Chondrocyte (in vitro differentiated cells): Measurements from ENCODE around the gene TMEM170A. TPM values are rescaled to one million over a fixed set of nuclear protein-coding genes. Genes with fewer than 3 reads are reported as not detected.

Source experiments
- DNase-seq: peaks from one replicate; pipeline ENCODE4 v3.0.0; 2021; ENCODE audit warnings: mixed read lengths, low spot score
- H3K27ac Mint-ChIP-seq: one replicate; pipeline ENCODE4 v1.8.0; 2021; ENCODE audit warnings: mild to moderate bottlenecking, moderate library complexity, mixed read lengths; ENCODE audit not compliant: unreplicated experiment
- H3K27me3 Mint-ChIP-seq: 2 replicates; pipeline ENCODE4 v1.8.0; 2021; ENCODE audit warnings: low read depth, mixed read lengths
- H3K36me3 Mint-ChIP-seq: 2 replicates; pipeline ENCODE4 v1.8.0; 2021; ENCODE audit warnings: low read depth, mixed read lengths
- H3K4me1 Mint-ChIP-seq: 2 replicates; pipeline ENCODE4 v1.8.0; 2021; ENCODE audit warnings: low read depth, mild to moderate bottlenecking, mixed read lengths
- H3K4me3 Mint-ChIP-seq: one replicate; pipeline ENCODE4 v1.8.0; 2021; ENCODE audit warnings: mild to moderate bottlenecking, moderate library complexity, mixed read lengths; ENCODE audit not compliant: unreplicated experiment
- H3K9me3 Mint-ChIP-seq: 2 replicates; pipeline ENCODE4 v1.8.0; 2021; ENCODE audit warnings: low read depth, mixed read lengths
- CTCF ChIP-seq: fragments of 200-600 bp; sonication (generic); IDR thresholded peaks from 2 replicates; pipeline ENCODE4 v1.5.0; 2021; ENCODE audit warnings: antibody characterized with exemption, mild to moderate bottlenecking, moderate library complexity
- total RNA-seq: library from RNA; stranded (reverse); gene quantifications from 3 replicates; pipeline ENCODE4 v1.2.1, GENCODE V29; 2021

TMEM170A gene
- total RNA-seq, 1 donor from 2014 or later = 13.4 TPM

GRCh38 chr16:75402159-75402820 is 62.2 kb downstream of the TMEM170A start:
- TF ChIP-seq CTCF = no peak
- H3K4me3 Mint-ChIP-seq = no peak overlapping the region
- peaks cover 3% of the 10 kb centered on the region for H3K36me3 Mint-ChIP-seq
- H3K27me3 Mint-ChIP-seq = no peaks in the 10 kb centered on the region
- peaks cover 35% of the 10 kb centered on the region for H3K4me1 Mint-ChIP-seq
- H3K27ac Mint-ChIP-seq = peak overlapping the region; percentile 97
- no peaks in the 10 kb centered on the region for H3K9me3 Mint-ChIP-seq
- no peak for DNase-seq

GRCh38 chr16:75401691-75402090 is 62.8 kb downstream of the TMEM170A start:
- Mint-ChIP-seq H3K27ac (peak overlapping the region; percentile 97), H3K27me3 (no peaks in the 10 kb centered on the region), H3K4me1 (peaks cover 35% of the 10 kb centered on the region), H3K4me3 (no peak overlapping the region), H3K9me3 (no peaks in the 10 kb centered on the region), H3K36me3 (peaks cover 3% of the 10 kb centered on the region)
- no peak for TF ChIP-seq CTCF
- DNase-seq = no peak

GRCh38 chr16:75398333-75398732 is 66.2 kb downstream of the TMEM170A start:
- Mint-ChIP-seq H3K36me3 (peaks cover 5% of the 10 kb centered on the region), H3K4me1 (peaks cover 55% of the 10 kb centered on the region), H3K4me3 (no peak overlapping the region), H3K9me3 (no peaks in the 10 kb centered on the region), H3K27me3 (no peaks in the 10 kb centered on the region), H3K27ac (peak overlapping the region; percentile 41)
- no peak for DNase-seq
- no peak for TF ChIP-seq CTCF

GRCh38 chr16:75394941-75395340 is 69.5 kb downstream of the TMEM170A start:
- DNase-seq = no peak
- Mint-ChIP-seq H3K4me3 (no peak overlapping the region), H3K4me1 (peaks cover 37% of the 10 kb centered on the region), H3K36me3 (peaks cover 8% of the 10 kb centered on the region), H3K9me3 (no peaks in the 10 kb centered on the region), H3K27me3 (no peaks in the 10 kb centered on the region), H3K27ac (peak overlapping the region; percentile 85)
- no peak for TF ChIP-seq CTCF

Other genes starting within 250 kb of the TMEM170A start
- gene CTRB1, start 245.7 kb downstream of the TMEM170A start, total RNA-seq = not detected in 3 replicates
- 125 to 140 TPM (median 125 TPM) in 3 replicates for gene BCAR1, start 213.1 kb downstream of the TMEM170A start, total RNA-seq
- 45.3 to 48.9 TPM (median 46.1 TPM) in 3 replicates for gene CFDP1, start 31.2 kb downstream of the TMEM170A start, total RNA-seq
- 6.3 to 7.1 TPM (median 6.7 TPM) in 3 replicates for gene CHST6, start 30.8 kb upstream of the TMEM170A start, total RNA-seq
- gene CHST5, start 71.4 kb upstream of the TMEM170A start, total RNA-seq = 0.07 to 0.17 TPM (median 0.10 TPM) in 3 replicates
- gene TMEM231, start 91.6 kb upstream of the TMEM170A start, total RNA-seq = 7.1 to 12.4 TPM (median 7.4 TPM) in 3 replicates
- gene GABARAPL2, start 101.7 kb upstream of the TMEM170A start, total RNA-seq = 58.6 to 99.0 TPM (median 64.5 TPM) in 3 replicates
- 47.1 to 72.5 TPM (median 49.3 TPM) in 3 replicates for gene ADAT1, start 158.6 kb upstream of the TMEM170A start, total RNA-seq
- gene KARS1, start 183.0 kb upstream of the TMEM170A start, total RNA-seq = 93.2 to 98.1 TPM (median 93.3 TPM) in 3 replicates
- 60.3 to 62.8 TPM (median 61.2 TPM) in 3 replicates for gene TERF2IP, start 183.1 kb upstream of the TMEM170A start, total RNA-seq
- gene CPHXL2, start 212.3 kb upstream of the TMEM170A start, total RNA-seq = not detected in 3 replicates
- gene DUXB, start 236.8 kb upstream of the TMEM170A start, total RNA-seq = not detected in 3 replicates